Esophagus squamous epithelium (tissue), 5 donors: ENCODE measurements around the gene UTP3. TPM values are rescaled to one million over a fixed set of nuclear protein-coding genes. Genes with fewer than 3 reads are reported as not detected.

Experiments used
- DNase-seq: peaks from one replicate; lab custom pipeline; 2025; lab: John Stamatoyannopoulos, UW
- H3K27ac ChIP-seq, 4 donors: fragments of 200-600 bp; sonication (generic); one replicate each; pipeline ENCODE4 v1.5.1; 2016 to 2019; ENCODE audit warnings: mild to moderate bottlenecking in 1 of 4
- H3K27me3 ChIP-seq, 4 donors: fragments of 200-600 bp; sonication (generic); 1 replicate in 3 of 4; 2 replicates in 1 of 4; pipeline versions ENCODE4 v1.5.1 to v1.6.0; 2017 to 2021; ENCODE audit warnings: antibody characterized with exemption in 1 of 4
- H3K36me3 ChIP-seq, 3 donors: fragments of 200-600 bp; sonication (generic); one replicate each; pipeline ENCODE4 v1.5.1; 2016 to 2019
- H3K4me1 ChIP-seq, 3 donors: fragments of 200-600 bp; sonication (generic); one replicate each; pipeline ENCODE4 v1.5.1; 2017 to 2019
- H3K4me3 ChIP-seq, 4 donors: fragments of 200-600 bp; sonication (generic); 1 replicate in 3 of 4; 2 replicates in 1 of 4; pipeline ENCODE4 v1.5.1; 2016 to 2019; ENCODE audit warnings: mild to moderate bottlenecking in 2 of 4, moderate library complexity in 1 of 4
- H3K9me3 ChIP-seq, 3 donors: fragments of 200-600 bp; sonication (generic); one replicate each; pipeline ENCODE4 v1.5.1; 2016 to 2019
- POLR2A ChIP-seq, 4 donors: fragments of 450-650 bp; IDR thresholded peaks; one replicate each; pipeline ENCODE4 v1.6.1; 2017; ENCODE audit warnings: antibody characterized with exemption in 4 of 4, mild to moderate bottlenecking in 4 of 4, moderate library complexity in 3 of 4
- WGBS, 2 donors: methylation state at CpG; one replicate each; pipeline ENCODE4 v1.1.5; 2018; 5-methylcytosine and 5-hydroxymethylcytosine counted together
- intact Hi-C: fragments of 100-400 bp; cut with DNase I; formaldehyde crosslinking; loops from one replicate; pipeline ENCODE4 v1.15.0; 2022
- total RNA-seq, 4 donors: library from RNA; depleted of rRNA; stranded (reverse); fragments of >200 nt; gene quantifications; one replicate each; pipeline ENCODE4 v1.1.0, GENCODE V29; 2016
- TF ChIP-seq, protein P1 (sequence below), 6 experiments: fragments of 450-650 bp in 4 of 6; fragments of 200-600 bp in 2 of 6; sonication (generic) in 2 of 6; IDR thresholded peaks; one replicate each; pipeline ENCODE4 v1.5.1; 2016 to 2019; ENCODE audit warnings: antibody characterized with exemption in 6 of 6, mild to moderate bottlenecking in 4 of 6, moderate library complexity in 4 of 6
- donor health status: DM: yes; HTN: yes; CAD: no.

Gene UTP3
- total RNA-seq, 4 donors from 2014 or later = 16.0 to 29.8 (median 24.4) TPM

DNA sequence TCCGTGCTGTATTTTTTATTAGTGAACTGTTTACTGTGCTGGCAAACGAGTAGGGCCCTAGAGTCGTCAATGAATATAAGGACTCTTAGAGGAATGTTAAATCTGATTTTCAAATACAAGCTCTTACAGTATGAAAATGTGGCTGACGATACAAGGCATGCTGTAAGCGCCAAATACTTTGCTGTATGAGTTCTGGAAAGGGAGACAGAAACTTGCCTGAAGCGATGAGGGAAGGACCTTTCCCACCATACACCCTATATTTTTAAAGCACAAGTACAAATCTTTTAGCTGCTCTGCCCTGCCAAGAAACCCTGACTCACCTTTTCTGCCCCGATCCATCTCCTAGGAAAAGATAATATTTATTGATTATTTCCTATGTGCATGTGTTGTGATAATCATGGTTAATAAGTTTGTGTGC lies 17.7 kb downstream of the UTP3 start:
- Histone ChIP-seq H3K4me3 (peak overlapping the region; percentile 71 to 93 (median 80)), H3K27ac (peak overlapping the region; percentile 97 to 98 (median 98)), H3K9me3 (no peaks in the 10 kb centered on the region), H3K27me3 (no peaks in the 10 kb centered on the region), H3K4me1 (peaks cover 15 to 75% (median 16%) of the 10 kb centered on the region in 3 donors), H3K36me3 (no peaks in the 10 kb centered on the region)
- intact Hi-C loops = no loop called here
- 3 to 6% methylated on average over 7 of the region's 7 CpGs for WGBS, 2 donors
- TF ChIP-seq, protein P1, sequence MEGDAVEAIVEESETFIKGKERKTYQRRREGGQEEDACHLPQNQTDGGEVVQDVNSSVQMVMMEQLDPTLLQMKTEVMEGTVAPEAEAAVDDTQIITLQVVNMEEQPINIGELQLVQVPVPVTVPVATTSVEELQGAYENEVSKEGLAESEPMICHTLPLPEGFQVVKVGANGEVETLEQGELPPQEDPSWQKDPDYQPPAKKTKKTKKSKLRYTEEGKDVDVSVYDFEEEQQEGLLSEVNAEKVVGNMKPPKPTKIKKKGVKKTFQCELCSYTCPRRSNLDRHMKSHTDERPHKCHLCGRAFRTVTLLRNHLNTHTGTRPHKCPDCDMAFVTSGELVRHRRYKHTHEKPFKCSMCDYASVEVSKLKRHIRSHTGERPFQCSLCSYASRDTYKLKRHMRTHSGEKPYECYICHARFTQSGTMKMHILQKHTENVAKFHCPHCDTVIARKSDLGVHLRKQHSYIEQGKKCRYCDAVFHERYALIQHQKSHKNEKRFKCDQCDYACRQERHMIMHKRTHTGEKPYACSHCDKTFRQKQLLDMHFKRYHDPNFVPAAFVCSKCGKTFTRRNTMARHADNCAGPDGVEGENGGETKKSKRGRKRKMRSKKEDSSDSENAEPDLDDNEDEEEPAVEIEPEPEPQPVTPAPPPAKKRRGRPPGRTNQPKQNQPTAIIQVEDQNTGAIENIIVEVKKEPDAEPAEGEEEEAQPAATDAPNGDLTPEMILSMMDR (IDR thresholded peaks at IDR 0.05) = no peak
- no peak for TF ChIP-seq POLR2A (IDR thresholded peaks at IDR 0.05)
- no peak for DNase-seq

DNA sequence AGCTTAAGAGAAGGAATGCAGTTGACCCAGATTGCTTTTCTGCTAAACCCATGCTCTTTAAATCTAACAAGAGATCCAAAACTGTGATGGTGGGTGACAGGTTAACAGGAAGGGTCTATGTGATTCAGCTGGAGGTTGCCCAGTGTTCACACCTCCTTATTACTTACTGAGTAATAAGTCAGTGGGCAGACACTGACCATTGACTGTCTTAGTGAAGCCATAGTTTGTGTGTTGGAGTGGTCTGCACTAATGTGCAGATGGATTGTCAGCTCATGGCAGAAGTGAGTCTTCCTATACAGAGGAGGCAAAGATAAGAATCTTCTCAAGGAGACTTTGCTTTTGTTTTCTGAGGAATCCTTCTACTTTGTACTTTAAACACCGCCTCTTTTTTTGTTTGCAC lies 18.2 kb downstream of the UTP3 start:
- H3K4me1 ChIP-seq = peaks cover 15 to 75% (median 16%) of the 10 kb centered on the region in 3 donors
- H3K36me3 ChIP-seq = no peaks in the 10 kb centered on the region
- no peak for DNase-seq
- 64 to 74% methylated on average over 1 of the region's 1 CpG for WGBS, 2 donors
- intact Hi-C loops = no loop called here
- H3K27ac ChIP-seq = peak overlapping the region; percentile 97 to 98 (median 98)
- no peaks in the 10 kb centered on the region for H3K27me3 ChIP-seq
- no peaks in the 10 kb centered on the region for H3K9me3 ChIP-seq
- H3K4me3 ChIP-seq = peak overlapping the region; percentile 71 to 93 (median 80)
- TF ChIP-seq, protein P1 (IDR thresholded peaks at IDR 0.05) = no peak
- no peak for TF ChIP-seq POLR2A (IDR thresholded peaks at IDR 0.05)

- WGBS, 2 donors = 66 to 81% methylated on average over 7 of the region's 7 CpGs
- intact Hi-C loops = no loop called here
- Histone ChIP-seq H3K4me3 (no peak overlapping the region), H3K36me3 (no peaks in the 10 kb centered on the region), H3K4me1 (peaks cover 22 to 78% (median 24%) of the 10 kb centered on the region in 3 donors), H3K9me3 (no peaks in the 10 kb centered on the region), H3K27me3 (no peaks in the 10 kb centered on the region), H3K27ac (no peak overlapping the region)
- DNase-seq = no peak
- TF ChIP-seq, protein P1 (IDR thresholded peaks at IDR 0.05) = no peak
- TF ChIP-seq POLR2A (IDR thresholded peaks at IDR 0.05) = no peak
Measured at GRCh38 chr4:70709611-70710205, 21.4 kb downstream of the UTP3 start.

DNA sequence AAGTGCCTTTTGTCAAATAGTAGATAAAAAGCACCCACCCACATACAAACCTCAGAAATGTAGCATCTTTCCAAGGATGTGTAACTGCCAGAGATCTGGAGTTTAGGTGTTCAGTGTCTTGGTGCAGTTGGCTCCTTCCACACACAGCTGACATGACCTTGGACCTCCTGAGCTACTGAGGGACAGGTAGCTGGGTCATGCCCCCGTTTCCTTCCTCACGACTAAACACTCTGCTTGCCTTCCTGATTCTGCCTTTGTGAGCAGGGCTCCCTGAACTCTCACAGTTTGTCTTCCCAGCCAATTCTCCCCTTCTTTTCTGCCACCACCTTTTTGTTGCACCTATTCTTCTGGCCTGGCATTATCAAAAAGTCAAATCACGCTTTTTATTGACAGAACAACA lies 23.3 kb downstream of the UTP3 start:
- H3K27ac ChIP-seq = peak overlapping the region in 1 of 4 donors; percentile 78
- intact Hi-C loops = no loop called here
- WGBS, 2 donors = 68 to 86% methylated on average over 3 of the region's 3 CpGs
- no peak for TF ChIP-seq POLR2A (IDR thresholded peaks at IDR 0.05)
- TF ChIP-seq, protein P1 (IDR thresholded peaks at IDR 0.05) = no peak
- no peaks in the 10 kb centered on the region for H3K27me3 ChIP-seq
- H3K4me1 ChIP-seq = peaks cover 14 to 86% (median 17%) of the 10 kb centered on the region in 3 donors
- no peak overlapping the region for H3K4me3 ChIP-seq
- H3K36me3 ChIP-seq = no peaks in the 10 kb centered on the region
- no peak for DNase-seq
- no peaks in the 10 kb centered on the region for H3K9me3 ChIP-seq

DNA sequence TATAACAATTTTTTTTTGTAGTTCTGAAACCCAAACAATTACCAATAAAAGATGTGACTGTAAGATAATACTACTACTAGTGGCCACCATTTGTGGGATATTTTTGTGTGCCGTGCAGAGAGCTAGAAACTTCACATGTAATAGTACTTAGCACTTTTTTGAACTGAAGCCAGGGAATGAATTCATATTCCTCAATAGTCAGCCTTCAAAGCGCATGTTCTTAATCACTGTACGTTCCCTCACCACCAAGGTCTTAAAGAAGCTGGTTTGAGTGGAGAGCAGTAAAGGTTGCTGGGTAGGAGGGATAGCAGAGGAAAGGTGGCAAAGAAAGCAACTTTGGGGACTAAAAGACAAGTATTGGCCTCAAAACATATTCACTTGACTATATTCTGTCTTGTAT lies 23.8 kb downstream of the UTP3 start:
- TF ChIP-seq, protein P1 (IDR thresholded peaks at IDR 0.05) = no peak
- TF ChIP-seq POLR2A (IDR thresholded peaks at IDR 0.05) = no peak
- Histone ChIP-seq H3K4me3 (no peak overlapping the region), H3K27me3 (no peaks in the 10 kb centered on the region), H3K4me1 (peaks cover 8 to 82% (median 12%) of the 10 kb centered on the region in 3 donors), H3K36me3 (no peaks in the 10 kb centered on the region), H3K27ac (peak overlapping the region in 2 of 4 donors; percentile 37 to 78), H3K9me3 (no peaks in the 10 kb centered on the region)
- no peak for DNase-seq
- intact Hi-C loops = no loop called here
- 36 to 54% methylated on average over 3 of the region's 3 CpGs for WGBS, 2 donors
